NK-92 (cell line): Measurements from ENCODE around the gene MESP1.

Experiments used
- DNase-seq: peaks from one replicate; lab custom pipeline; 2025; ENCODE audit not compliant: unreplicated experiment; lab: John Stamatoyannopoulos, UW

MESP1 gene

DNA sequence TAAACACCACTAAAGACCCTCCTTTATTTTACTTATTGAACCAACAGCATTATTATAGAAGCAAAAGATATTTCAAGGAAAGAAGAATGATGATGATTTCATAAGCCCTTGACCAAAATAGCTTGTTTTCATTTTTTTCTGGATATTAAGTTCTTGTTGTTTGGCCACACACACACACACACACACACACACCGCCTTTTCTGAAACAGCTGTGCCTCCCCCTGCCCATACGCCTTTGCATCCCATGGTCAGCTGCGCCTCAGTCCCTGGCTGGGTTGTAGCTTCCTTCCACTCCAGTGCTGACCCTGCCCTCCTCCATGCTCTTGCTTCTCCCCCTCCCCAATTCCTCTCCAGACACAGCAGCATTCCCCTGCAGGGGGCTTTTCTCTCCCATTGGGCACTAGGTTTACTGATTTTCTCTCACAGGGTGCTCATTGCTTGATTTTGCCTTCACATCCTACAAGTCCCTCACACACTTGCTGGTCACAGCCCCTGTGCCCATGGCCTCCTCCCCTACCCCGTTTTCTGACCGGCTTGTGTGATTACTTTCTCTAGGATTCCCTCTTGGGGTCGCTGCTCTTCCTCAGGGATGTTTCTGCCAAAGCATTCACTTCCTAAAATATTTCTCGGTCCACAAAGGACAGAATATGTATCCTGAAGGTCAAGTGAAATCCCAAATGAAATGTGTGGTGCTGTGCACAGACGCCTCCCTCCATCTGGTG is 18.4 kb downstream of the MESP1 start:
- DNase-seq, result no peak

DNA sequence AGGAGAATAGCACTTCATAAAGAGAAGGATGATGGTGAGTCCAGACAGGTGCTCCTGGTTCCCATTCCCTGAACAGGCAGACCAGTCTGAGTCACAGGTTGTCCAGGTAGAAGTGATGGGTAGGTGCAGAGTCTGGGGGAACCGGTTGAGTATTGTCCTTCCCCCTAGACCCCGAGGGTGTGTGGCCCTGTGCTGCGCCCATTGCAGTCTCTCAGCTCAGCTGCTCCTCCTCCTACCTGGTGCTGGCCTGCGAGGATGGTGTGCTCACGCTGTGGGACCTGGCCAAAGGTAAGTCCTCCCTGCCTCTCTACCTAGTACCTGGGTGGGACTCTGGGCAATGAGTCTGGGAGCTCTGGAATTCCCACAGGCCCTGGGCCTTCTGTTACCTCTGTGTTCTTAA is 19.8 kb downstream of the MESP1 start:
- DNase-seq, result no peak

GRCh38 chr15:89728254-89728653 is 22.8 kb downstream of the MESP1 start:
- DNase-seq, result no peak

DNA sequence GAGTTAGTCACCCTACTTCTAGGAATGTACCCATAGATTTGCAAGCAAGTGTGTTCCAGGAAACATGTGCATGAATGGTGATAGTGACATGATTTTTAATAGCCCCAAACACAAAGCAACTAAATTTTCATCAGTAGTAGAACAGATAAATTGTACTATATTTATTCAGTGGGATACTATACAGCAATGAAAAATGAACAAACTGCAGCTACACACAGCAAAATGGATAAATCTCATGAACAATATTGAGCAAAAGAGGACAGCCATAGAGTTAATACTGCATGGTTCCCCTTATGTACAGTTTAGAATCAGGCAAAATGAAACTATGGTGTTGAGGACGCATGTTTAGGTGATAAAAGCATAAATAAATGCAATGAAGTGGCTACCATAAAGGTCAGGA is 26.0 kb downstream of the MESP1 start:
- DNase-seq, result no peak

- DNase-seq, result no peak
Measured at GRCh38 chr15:89724621-89725020, 26.4 kb downstream of the MESP1 start.

DNA sequence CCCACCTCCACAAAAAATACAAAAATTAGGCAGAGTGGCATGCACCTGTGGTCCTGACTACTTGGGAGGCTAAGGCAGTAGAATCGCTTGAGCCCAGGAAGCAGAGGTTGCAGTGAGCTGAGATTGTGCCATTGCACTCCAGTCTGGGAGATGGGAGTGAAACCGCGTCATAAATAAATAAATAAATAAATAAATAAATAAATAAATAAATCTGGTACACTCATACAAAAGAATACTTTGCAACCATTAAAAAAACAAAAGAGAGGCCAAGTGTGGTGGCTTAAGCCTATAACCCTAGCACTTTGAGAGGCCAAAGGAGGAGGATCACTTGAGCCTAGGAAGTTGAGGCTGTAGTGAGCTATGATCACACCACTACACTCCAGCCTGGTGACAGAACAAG is 28.0 kb downstream of the MESP1 start:
- no peak for DNase-seq

GRCh38 chr15:89714775-89715174 is 36.3 kb downstream of the MESP1 start:
- DNase-seq, result no peak

DNA sequence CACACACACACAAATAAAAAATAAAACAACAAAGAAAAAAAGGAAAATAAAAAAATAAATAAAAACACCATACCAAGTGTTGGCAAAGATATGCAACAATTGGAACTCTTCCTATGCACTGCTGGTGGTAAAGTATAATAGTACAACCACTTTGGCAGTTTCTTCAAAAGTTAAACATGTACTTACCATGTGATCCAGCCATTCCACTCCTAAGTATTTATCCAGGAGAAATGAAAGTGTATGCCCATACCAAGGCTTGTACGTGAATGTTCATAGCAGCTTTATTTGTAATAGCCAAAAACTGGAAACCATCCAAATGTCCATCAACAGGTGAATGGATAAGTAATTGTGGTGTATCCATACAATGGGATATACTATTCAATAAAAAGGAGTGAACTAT is 43.5 kb downstream of the MESP1 start:
- no peak for DNase-seq

GRCh38 chr15:89704411-89704810 is 46.6 kb downstream of the MESP1 start:
- no peak for DNase-seq
